SH-SY5Y (cell line): ENCODE results near the gene UBASH3A.

ENCODE experiments used
- GATA2 ChIP-seq: IDR thresholded peaks from 2 replicates; pipeline ENCODE4 v1.6.1; 2011; ENCODE audit warnings: mild to moderate bottlenecking, low read depth, low read length
- GATA3 ChIP-seq: IDR thresholded peaks from 2 replicates; pipeline ENCODE4 v1.6.1; 2011; ENCODE audit warnings: low read depth, mild to moderate bottlenecking, low read length, moderate library complexity

UBASH3A gene

GRCh38 chr21:42423197-42423675, 19.5 kb downstream of the UBASH3A start:
- TF ChIP-seq GATA3 (no peak), GATA2 (no peak)

DNA sequence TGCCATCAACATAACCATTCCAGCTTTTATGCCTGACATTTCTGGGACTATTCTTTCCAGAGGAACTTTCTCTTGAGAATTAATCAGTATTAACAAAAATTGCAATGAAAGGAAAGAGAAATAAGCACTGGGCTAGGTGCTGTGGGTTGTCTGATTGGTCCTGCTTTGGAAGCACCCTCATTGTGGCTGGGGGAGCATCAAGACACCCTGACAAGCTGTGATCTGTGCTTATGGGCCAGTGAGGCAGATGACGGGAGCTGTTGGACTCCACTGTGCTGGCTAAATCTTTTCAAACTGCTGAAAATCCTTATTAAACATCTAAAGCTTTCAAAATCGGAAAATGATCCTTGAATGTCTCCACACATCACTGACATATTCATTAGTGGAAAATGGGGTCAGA, 20.0 kb downstream of the UBASH3A start:
- no peak for TF ChIP-seq GATA3
- TF ChIP-seq GATA2: no peak

DNA sequence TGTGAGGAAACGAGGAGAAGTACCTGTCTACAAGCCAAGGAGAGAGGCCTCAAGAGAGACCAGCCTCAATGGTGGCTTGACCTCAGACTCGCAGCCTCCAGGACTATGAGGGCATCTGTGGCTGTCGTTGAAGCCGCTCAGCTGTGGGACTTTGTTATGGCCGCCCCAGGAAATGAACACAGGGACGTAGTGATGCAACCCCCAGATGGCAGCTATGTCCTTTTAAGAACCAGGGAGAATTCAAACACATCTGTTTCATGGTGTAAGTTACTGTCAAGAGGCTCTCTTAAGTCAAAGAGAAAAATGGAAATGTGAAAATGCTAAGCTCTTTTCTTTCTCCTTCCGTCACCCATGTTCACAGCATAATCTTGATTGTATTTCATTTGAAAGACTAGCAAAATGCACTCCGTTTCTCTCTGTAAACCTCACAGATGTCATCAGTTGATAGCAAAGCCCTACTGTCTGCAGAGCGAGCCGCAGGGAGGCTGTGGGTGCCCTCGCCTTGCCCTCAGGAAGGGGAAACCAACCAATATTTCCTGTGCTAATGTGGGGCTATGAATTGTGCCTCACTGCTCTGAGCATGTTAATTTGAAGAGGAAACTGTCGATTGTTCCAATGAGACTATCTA, 21.3 kb downstream of the UBASH3A start:
- TF ChIP-seq GATA3 (no peak), GATA2 (no peak)

- TF ChIP-seq GATA3 (no peak), GATA2 (no peak)
Observed at GRCh38 chr21:42425591-42425990, 21.9 kb downstream of the UBASH3A start.

DNA sequence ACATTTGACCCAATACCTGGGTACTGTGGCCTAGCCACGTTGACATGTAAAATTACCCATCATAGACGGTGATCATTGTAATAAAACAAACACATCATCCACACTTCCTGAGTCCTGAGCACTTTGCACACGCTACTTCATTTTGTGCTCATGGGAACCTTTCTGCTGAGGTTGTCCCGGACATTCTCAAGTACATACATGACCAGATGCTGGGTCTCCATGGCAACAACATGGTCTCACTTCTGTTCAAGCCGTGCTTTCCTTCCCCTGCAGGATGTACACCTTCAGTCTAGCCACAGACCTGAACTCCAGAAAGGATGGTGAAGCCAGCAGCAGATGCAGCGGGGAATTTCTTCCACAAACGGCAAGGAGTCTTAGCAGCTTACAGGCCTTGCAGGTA, 22.7 kb downstream of the UBASH3A start:
- TF ChIP-seq GATA2 (no peak), GATA3 (no peak)

DNA sequence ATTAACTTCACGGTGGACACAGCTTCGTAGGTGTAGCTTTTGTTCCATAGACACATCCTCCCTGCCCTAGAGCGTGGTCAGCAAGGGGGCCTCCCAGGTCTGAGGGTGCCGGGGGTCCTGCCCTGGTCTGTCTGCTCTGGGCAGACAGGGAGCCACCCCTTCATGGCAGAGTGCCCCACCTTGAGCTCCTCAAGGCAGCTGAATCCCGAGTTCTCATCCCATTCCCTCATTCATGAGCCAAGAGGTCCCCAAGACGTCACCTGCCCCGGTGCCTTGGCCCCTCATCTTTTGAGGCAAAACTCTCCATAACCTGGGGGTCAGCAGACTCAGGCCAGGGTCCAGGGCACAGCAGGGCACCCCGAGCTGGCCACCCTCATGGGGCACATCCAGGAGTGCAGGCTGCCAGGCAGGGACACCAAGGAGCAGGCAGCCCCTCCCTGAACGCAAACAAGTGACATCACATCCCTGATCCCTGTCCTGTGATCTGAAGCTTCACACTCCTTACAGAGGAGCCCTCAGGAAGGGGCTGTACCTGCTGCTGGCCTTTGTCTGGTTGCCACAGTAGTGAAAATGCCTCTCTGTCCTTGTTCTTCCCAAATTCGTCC, 23.3 kb downstream of the UBASH3A start:
- TF ChIP-seq GATA2 (no peak), GATA3 (no peak)

DNA sequence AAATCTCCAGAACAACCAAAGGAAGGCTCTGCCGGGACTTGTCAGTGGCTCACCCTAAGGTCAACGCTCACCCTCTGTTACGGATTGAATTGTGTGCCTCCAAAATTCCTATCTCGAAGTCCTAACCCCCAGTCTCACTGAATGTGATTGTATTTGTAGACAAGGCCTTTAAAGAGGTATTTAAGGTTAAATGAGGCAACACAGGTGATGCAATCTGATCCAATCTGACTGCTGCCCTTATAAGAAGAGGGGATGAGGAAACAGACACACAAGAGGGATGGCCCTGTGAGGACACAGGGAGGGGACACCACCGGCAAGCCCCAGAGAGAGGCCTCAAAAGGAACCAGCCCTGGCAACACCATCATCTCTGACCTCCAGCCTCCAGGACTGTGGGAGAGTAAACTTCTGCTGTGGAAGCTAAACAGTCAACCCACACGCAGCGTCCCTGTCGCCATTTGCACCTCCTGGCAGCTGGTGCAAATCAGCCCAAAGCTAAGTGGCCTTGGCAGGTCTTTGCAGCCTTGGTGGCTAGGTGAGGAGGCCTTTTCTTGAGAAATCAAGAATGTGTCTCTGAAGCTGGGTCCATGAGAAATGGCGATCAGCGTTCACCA, 24.2 kb downstream of the UBASH3A start:
- no peak for TF ChIP-seq GATA2
- no peak for TF ChIP-seq GATA3

DNA sequence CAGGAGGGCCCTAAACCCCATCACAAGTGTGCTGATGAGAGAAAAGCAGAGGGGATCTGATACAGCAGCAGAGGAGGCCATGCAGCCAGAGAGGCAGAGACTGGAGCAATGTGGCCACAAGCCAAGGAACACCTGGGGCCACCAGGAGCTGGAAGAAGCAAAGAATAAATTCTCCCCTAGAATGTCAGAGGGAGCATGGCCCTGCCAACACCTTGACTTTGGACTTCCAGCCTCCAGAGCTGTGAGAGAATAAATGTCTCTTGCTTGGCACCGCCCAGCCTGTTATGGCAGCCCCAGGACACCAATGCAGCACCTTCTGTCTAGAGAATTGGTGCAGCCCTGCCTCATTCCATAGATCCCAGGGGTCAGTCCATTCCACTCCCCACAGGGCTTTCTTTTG, 25.3 kb downstream of the UBASH3A start:
- TF ChIP-seq GATA2 (no peak), GATA3 (no peak)

- no peak for TF ChIP-seq GATA3
- TF ChIP-seq GATA2: no peak
Observed at GRCh38 chr21:42429856-42430255, 26.2 kb downstream of the UBASH3A start.

- no peak for TF ChIP-seq GATA3
- no peak for TF ChIP-seq GATA2
Observed at GRCh38 chr21:42430521-42430920, 26.8 kb downstream of the UBASH3A start.

DNA sequence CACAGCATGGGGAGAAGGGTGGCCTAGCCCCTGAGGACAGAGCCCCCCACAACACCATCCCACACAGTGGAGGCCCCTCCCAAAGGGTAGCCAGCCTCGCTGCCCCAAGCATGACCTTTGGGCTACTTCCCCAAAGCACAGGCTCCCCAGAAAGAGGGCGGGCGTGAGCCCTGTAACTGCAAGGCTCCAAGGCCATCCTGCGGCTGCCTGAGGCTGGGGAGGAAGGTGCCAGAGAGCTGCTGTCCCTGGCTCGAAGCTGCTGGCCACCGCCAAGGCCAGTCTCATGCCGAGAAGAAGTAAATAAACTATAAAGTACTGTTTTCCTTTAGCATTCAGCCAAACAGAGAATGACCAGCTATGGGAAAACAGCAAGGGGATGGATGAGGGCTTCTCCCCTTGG, 27.5 kb downstream of the UBASH3A start:
- no peak for TF ChIP-seq GATA3
- TF ChIP-seq GATA2: no peak

GRCh38 chr21:42432695-42433094, 29.0 kb downstream of the UBASH3A start:
- TF ChIP-seq GATA3 (no peak), GATA2 (no peak)

DNA sequence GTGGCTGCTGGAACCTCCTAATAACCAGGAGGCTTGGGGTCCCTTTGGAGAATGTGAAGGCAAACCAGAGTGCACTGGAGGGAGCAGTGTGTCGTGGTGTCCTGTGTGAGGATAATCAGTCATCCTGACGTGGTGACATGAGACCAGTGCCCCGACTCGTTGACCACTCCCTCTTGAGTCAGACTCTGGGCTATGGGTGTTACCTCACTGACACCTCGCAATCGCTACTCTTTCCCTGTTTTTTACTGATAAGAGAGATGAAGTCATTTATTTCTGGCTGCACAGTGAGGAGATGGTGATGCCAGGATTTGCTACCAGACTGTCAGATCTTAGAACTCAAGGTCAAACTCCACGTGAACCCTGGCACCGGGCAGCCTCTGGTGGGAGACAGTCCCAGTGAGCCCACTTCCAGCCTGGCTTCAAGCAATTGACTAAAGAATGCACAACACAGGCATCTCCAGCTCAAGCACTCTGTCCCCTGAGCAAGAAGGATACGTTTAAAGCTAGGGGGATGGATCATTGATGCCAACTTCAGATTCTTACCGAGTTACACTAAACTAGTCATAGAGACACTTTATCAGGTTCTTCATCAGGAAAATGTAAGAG, 30.3 kb downstream of the UBASH3A start:
- TF ChIP-seq GATA3 (no peak), GATA2 (no peak)

DNA sequence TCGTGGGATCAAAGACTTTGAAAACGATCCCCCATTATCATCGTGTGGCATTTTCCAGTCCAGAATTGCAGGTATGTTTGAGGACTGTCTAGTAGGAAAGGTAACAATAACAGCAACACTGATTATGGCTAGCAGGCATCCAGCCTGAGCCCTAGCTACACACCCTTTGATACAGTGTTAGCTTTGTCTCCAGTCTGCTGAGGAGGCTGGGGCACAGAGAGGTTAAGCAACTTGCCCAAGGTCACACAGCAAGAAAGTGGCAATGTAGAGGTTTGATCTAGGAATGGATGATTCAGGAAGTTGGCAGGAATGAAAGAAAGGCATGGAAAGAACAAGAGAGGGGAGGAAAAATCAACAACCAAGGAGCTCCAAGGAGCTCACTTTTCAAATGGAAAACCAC, 31.2 kb downstream of the UBASH3A start:
- TF ChIP-seq GATA2: no peak
- no peak for TF ChIP-seq GATA3

DNA sequence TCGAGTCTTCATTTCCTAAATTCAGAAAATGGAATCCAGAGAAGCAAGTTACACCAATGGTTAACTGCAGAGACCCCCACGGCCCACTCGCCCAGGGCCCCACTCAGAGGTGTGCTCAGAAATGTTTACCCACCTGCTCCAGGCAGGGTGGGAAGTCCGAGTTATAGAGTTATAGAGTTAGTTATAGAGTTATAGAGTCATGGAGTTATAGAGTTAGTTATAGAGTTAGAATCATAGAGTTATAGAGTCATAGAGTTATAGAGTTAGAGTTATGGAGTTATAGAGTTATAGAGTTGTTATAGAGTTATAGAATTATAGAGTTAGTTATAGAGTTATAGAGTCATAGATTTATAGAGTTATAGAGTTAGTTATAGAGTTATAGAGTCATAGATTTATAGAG, 31.7 kb downstream of the UBASH3A start:
- TF ChIP-seq GATA3 (no peak), GATA2 (no peak)
